Activated T-cell treated with anti-CD3 and anti-CD28 coated beads, Interleukin-2, amount 50 U/mL, for 48 hours (primary cell): ENCODE results near the gene TMEM127.

Experiments
- DNase-seq, 2 experiments: peaks; one replicate each; pipeline ENCODE4 v3.0.0-alpha.2; 2020

TMEM127 gene

GRCh38 chr2:96204836-96205624 lies 60.8 kb downstream of the TMEM127 start:
- no peak for DNase-seq

- DNase-seq = peak in 1 of 2 experiments; percentile 9
Measured at GRCh38 chr2:96203130-96204028, 62.4 kb downstream of the TMEM127 start.

- no peak for DNase-seq
Measured at GRCh38 chr2:96202152-96202854, 63.5 kb downstream of the TMEM127 start.

DNA sequence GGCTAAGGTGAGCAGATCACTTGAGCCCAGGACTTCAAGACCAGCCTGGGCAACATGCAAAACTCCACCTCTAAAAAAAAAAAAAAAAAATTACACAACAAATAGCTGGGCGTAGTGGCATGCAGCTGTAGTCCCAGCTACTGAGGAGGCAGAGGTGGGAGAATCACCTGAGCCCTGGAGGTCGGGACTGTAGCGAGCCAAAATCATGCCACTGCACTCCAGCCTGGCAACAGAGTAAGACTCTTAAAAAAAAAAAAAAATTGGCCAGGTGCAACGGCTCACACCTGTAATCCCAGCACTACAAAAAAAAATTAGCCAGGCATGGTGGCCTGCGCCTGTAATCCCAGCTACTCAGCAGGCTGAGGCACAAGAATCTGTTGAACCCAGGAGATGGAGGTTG lies 64.5 kb downstream of the TMEM127 start:
- no peak for DNase-seq

GRCh38 chr2:96198921-96199320 lies 66.9 kb downstream of the TMEM127 start:
- DNase-seq = no peak
